Right lobe of liver (tissue), 4 donors: ENCODE results near the gene PTPN9.

Experiments
- POLR2A ChIP-seq: fragments of 450-650 bp; IDR thresholded peaks from one replicate; pipeline ENCODE4 v1.6.1; 2017; ENCODE audit warnings: antibody characterized with exemption, mild to moderate bottlenecking
- TF ChIP-seq, protein P1 (sequence below), 4 donors: fragments of 200-600 bp in 3 of 4; fragments of 450-650 bp in 1 of 4; IDR thresholded peaks; one replicate each; pipeline versions ENCODE4 v1.5.1 to v1.8.0; 2016 to 2022; ENCODE audit warnings: antibody characterized with exemption in 4 of 4, mild to moderate bottlenecking in 2 of 4
- donor health status: DM: no; HTN: no; CAD: no.
- donor health status: DM: no; HTN: no; CAD: no.
- donor health status: DM: no; HTN: yes; CAD: no.

DNA sequence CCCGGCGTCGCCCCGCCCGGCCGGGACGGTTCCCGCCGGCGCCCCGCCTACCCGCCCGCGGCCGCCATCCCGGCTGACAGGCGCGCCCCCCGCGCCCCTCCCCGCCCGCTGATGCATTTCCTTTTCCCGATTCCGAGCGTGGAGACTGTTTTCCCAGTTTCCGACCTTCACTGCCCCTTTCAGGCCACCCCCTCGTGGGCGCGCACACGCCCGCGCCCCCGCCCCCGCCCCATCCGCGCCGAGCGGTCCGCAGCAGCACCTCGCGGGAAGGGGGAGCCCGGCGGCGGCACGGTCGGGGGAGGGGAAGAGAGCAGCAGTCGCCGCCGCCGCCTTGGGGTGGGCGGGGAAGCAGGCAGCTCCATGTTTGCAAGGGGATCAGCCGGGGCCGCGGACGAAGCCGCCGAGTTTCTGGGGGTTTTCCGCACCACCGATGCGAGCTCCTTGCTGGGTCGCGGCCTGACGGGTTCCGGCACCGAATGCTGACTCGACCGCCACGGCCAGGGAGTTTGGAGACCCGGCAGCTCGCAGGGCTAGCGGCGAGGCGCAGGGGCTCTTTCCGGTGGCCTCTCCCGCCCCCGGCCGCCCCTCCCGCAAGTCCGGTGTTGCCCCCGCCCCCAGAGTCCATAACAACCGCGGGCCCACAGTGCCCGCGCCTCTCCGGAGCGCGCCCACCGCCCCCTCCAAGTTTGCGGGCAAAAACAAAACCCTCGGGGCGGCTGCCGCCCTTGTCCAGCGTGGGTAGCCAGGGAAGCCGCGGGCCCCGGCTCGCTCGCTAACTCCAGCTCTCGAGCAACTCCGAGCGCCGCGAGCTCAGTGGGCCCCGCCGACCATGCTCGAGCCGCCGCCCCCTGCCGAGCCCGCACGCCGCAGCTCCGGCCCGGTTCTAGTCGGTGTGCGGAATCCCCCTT, 124.4 kb downstream of the PTPN9 start:
- TF ChIP-seq, protein P1, sequence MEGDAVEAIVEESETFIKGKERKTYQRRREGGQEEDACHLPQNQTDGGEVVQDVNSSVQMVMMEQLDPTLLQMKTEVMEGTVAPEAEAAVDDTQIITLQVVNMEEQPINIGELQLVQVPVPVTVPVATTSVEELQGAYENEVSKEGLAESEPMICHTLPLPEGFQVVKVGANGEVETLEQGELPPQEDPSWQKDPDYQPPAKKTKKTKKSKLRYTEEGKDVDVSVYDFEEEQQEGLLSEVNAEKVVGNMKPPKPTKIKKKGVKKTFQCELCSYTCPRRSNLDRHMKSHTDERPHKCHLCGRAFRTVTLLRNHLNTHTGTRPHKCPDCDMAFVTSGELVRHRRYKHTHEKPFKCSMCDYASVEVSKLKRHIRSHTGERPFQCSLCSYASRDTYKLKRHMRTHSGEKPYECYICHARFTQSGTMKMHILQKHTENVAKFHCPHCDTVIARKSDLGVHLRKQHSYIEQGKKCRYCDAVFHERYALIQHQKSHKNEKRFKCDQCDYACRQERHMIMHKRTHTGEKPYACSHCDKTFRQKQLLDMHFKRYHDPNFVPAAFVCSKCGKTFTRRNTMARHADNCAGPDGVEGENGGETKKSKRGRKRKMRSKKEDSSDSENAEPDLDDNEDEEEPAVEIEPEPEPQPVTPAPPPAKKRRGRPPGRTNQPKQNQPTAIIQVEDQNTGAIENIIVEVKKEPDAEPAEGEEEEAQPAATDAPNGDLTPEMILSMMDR (IDR thresholded peaks at IDR 0.05), result no peak
- TF ChIP-seq POLR2A, result no peak
